GM21737 (cell line): ENCODE data around the gene CDC6.

ENCODE experiments used
- ATAC-seq: cut with Tn5 transposase; IDR thresholded peaks from one replicate; pipeline ENCODE4 v1.9.1; 2021; ENCODE audit warnings: mild to moderate bottlenecking, moderate library complexity; ENCODE audit not compliant: unreplicated experiment

CDC6 gene

DNA sequence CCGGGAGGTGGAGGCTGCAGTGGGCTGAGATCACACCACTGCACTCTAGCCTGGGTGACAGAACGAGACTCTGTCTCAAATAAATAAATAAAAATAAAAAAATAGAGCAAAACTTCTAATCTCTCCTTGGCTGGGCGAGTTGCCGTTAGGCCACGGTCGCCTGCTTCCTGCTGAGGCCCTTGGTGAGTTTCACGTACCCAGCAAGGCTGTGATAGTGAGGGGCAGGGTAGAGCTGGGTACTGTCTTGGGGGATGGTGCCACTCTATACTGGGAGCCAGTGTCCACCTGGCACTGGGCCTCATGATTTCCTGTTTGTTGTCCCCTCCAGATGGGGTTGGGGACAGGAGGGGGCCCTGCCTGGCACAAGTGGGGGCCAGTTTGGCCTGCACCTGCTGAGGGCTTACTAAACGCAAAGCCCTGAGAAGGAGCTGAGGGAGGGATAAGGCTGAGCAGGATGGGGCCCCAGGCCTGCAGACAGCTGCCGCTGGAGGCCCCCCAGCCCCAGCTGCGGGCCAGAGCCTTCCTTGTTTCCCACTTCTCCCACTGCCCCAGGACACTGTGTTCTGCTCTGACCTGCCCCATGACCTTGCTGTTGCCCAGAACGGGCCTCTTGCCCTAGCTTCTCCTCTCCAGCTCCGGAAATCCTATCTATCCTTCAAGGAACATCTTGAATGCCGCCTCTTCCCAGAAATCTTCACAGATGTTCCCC lies 51.4 kb downstream of the CDC6 start:
- ATAC-seq, result no peak

GRCh38 chr17:40340327-40340726 lies 52.6 kb downstream of the CDC6 start:
- ATAC-seq, result no peak

DNA sequence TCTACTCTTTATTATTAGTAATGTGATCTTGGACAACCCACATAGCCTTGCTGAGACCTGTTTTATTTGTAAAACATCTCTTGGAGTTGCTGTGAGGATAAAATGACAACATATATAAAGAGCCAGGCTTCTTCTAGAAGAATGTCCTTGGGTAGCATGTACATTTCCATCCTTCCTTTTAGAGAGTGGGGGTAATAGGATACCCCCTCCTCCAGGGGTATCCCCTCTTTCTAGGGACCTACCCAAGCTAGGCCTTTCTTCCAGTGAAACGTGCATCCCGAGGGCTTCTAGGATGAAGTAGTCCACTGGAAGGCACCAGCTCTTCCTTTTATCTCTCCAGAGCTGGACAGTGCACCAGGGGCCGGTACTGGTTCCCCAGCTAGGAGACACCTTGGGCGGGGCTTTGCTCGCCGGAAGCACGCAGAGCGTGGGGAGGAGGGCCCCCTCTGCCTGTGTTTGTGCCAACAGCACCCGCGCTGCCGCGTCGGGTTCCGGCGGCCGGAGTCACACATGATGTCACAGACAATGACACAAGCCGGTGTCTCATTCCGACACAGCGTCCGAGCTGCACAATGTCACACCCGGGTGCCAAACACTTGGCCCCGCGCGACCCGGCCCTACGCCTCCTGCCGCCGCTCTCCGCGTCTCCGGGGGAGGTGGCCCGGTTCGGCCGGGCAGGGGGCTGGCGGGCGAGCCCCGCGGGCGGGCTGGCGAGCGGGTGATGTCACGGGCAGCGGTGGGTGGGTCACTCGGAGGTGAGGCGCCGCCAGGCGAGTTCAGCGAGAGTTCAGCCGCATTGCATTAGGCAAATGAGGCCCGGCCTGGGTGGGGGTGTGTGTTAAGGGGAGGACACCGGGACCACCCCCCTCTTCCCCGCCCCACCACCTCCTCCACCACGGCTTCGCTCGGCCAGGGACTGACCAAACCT lies 53.5 kb downstream of the CDC6 start:
- ATAC-seq, result peak; percentile 50

GRCh38 chr17:40341808-40342503 lies 54.3 kb downstream of the CDC6 start:
- no peak for ATAC-seq

DNA sequence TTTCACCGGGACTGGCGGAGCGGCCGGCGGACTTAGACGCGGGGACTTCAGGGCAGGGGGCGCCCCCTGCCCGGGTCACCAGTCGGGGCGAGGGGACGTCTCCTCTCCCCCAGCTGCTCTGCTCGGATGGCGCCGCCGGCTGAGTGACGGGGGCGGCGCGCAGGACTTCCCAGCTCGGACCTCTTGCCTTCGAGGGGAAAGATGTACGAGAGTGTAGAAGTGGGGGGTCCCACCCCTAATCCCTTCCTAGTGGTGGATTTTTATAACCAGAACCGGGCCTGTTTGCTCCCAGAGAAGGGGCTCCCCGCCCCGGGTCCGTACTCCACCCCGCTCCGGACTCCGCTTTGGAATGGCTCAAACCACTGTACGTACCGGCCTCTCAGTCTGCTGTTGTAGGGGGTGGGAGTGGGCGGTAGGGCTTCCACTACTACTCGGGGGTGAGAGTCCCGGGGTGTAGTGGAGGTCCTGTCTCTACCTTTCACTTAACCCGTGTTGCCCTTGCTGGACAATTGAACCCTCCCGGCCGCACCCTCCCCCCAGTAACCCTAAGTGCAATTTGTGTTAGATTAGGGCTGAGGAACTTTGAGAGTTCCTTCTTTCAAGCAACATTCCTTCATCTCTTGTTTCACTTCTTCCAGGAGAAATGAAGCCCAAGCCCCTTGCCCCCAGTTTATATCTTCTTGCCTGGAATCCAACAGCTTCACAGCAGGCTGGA lies 55.0 kb downstream of the CDC6 start:
- no peak for ATAC-seq

DNA sequence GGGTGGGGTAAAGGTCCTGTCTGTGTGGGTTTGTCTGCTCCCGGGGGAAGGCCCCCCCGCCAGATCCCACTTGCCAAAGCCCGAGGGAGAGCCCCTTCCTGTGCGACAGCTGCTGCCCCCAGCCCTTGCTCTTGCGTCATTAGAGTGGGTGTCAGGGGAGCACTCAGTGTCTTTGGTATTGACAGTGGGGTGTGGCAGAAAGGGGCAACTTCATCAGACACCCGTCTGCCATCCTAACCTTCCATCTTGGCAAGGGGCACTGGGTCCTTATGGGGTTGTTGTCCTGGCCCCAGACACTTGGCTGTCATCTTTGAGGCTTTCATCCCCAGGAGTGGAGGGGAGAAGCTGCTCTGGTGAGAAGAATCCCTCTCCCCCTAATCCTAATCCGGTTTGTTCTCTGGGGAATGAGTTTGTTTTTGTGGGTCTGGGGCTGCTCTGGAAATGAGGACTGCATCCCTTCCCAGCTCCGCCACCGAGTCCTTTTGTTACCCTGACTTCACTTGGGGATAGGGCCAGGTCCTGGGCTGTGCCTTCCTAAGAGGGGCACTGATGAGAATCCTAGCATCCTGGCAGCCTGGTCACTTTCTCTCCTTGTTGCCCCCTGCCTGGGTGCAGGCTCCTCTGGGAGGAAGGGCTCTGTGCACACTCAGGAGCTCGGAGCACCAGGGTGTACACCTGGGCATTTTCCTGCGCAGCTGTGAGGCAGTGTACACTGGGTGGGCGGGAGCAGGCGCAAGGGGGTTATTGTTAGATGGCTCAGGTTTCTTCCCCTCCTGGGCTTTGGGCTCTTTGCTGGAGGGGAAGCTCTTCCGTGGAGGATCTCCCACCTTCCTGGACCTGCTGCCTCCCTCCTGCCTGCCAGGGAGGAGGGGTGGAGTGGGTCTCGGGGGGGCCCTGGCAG lies 55.8 kb downstream of the CDC6 start:
- ATAC-seq, result no peak

GRCh38 chr17:40344421-40345160 lies 56.9 kb downstream of the CDC6 start:
- no peak for ATAC-seq

DNA sequence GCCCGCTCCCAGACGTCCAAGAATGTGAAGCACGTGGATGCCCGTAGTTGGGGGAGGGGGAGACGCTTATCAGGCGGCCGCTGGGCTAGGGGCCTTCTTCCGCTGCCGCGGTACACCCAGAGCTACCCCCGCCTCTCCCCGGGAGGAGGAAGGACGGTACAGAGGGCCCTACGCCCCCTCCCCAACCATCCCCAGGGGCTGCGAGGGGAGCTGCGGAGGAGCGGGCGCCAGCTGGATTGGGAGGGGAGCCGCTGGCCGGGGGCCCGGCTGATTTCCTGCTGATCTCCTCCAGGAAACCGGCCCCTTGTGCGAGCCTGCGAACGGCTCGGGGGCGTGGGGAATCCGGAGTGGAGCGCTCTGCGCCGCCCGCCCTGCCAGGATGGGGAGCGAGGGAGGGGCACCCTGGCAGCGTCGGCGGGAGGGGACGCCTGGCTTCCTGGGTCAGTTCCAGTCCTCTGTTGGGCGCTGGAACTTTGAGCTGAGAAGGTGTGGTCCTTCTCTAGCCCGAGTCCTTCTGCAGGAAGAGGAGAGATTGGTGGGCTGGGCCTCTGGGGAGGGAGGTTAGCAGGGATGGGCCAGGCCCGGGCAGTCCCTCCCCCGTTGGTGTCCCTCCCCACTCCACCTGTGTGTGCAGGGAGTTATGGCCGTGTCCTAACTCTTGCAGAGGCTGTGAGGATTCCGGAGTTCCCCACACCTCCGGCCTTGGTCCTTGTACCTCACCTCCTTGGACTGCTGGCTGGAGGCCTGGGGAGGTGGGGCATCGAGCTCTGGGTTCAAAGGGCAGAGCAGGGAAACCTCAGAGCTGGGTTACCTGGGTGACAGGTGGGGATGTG lies 57.7 kb downstream of the CDC6 start:
- ATAC-seq, result no peak

DNA sequence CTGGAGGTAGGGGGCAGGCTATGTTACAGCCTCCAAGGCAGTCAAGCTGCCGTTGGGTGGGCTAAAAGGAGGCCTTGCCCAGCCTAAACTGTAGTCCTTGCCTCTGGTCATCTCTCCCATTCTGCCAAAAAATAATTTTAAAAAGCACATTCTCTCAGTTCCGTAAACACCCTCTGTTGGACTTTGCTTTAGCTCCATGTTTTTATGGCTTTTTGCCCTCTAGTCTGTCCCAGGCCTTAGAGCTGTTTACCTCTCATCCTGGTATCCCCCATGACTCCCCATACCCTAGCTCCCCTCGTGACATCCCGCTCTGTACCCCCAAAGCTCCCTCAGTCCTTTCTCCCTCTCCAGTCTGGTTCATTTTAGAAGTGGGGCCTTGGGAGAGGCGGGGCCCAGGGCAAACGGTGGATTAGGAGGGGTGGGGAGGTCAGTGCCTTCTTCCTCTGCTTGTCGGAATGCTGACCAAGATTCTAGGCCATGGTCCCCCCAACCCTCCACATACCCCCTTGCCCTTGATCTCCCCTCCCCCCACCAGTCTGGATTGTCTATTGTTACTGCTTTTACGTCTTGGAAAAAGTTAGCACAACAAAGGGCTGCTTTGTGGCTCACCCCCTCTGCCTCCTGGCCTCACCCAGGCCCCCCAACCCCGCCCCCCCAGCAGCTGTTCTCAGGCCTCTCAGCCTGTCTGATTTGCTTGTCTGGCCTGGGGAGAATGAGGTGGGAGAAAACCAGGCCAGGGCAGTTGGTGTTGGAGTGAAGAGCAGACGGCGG lies 58.5 kb downstream of the CDC6 start:
- no peak for ATAC-seq

DNA sequence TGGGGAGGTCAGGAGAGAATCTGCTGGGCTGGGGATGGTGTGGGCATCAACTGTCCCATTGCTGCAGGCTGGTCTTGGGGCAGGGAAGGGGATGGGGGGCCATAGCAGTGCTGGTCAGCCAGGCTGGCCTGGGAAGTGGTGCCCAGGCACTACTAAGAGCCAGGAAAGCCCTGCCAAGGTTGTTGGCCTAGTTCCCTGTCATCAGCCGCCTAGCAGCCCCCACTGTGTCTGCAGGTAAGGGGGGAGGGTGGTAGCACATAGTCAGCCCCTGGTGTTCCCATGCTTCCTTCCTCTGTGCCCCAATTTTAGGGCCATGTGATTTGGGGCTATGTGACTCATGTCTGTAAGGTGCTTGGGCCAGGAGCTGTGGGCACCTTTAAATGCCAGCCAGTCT lies 59.1 kb downstream of the CDC6 start:
- no peak for ATAC-seq

- ATAC-seq, result no peak
These were observed 59.8 kb downstream of the CDC6 start for GRCh38 chr17:40347319-40348135.

- ATAC-seq, result no peak
These were observed 60.4 kb downstream of the CDC6 start for GRCh38 chr17:40348136-40348504.

DNA sequence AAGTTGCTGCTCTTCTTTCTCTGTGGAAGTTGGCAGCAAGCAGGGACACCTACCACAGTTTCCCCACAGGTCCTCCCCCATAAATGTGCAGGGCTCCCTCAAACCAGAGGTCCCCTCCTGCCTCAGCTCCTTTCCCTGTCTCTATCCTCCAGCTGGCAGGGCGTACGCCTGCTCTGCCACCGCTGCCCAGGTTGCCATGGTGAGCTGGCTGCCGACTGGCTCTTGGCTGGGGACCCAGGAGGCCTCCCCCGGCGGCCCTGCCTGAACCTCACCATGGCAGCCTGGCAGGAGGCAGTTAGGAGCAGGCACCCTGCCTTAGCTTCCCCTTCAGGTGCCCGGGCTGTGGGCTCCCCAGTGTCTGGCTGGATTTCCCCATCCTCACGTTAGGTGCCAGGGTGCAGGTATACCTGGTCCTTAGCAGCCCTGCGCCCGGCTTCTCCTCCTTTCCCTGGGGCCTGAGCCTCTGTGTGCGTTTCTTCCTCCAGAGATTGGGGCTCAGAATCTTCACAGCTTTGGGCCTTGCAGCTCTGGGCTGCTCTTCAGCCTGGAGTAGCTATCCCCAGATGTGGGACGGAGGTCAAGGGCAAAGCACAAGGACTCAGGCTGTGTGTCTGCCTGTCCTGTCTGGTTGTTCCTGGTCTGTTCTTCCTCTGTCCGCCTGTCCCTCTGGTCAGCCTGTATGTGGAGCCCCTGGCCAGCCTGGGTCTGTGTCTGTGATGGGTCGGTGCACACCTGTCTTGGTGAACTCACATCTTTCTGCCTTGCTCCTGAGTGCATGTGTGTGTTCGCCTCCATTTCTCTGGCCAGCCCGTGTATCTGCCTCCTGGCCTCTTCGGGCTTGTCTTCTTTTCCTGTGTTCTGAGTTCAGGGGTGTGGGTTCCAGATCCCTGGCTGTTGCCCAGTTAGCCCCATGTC lies 61.1 kb downstream of the CDC6 start:
- no peak for ATAC-seq

- no peak for ATAC-seq
These were observed 61.8 kb downstream of the CDC6 start for GRCh38 chr17:40349477-40349894.

DNA sequence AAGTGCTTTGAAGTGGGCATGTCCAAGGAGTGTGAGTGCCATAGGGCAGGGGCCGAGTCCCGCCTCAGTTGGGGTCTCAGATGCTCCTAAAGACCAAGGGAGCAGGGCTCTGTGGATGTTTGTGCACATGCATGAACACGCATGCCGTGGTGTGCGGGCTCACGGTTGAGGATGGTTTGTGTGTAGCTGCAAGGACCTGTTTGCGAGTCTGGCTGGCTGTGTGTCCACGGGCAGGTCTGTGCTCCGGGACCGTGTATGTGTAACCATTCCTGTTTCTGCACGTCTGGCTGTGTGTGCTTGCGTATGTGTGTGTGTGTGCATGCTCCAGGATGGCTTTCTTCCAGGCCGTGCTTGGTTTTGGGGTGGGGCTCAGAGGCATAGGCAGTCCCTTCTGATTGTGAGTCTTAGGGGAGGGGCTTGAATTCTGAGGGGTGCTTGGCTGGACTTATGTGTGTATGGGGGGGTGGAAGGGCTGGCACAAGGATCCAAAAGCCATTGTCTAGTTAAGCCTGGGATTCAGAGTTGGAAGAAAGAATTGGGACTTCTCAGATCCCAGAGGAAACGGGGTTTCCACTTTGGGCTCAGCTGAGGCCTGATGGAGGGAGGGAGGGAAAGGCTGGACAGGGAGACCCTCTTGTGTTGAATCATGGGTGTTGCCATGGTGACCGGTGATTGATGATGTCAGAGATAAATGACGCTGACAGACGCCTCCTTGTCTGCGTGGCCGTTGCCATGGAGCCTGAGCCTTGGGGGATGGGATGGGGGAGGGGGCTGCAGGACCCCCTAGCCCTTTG lies 62.4 kb downstream of the CDC6 start:
- ATAC-seq, result no peak
